K562 (cell line): ENCODE data around the gene SYN1. TPM values are rescaled to one million over a fixed set of nuclear protein-coding genes. Genes with fewer than 3 reads are reported as not detected.

Experiments used
- AFF1 ChIP-seq, 2 experiments: fragments of 450-650 bp; IDR thresholded peaks; 2 replicates each; pipeline ENCODE4 v1.6.1; 2018; ENCODE audit warnings: mild to moderate bottlenecking in 2 of 2, low read depth in 1 of 2; ENCODE audit not compliant: partially characterized antibody in 2 of 2
- CBFA2T3 ChIP-seq: fragments of 450-650 bp; IDR thresholded peaks from 2 replicates; pipeline ENCODE4 v1.6.1; 2017
- CHD2 ChIP-seq: IDR thresholded peaks from 2 replicates; pipeline ENCODE4 v1.6.1; 2011; ENCODE audit warnings: low read depth, low read length
- MBD2 ChIP-seq: sonication (generic); IDR thresholded peaks from 2 replicates; pipeline ENCODE4 v1.6.1; 2016; ENCODE audit warnings: low read depth, borderline replicate concordance
- MGA ChIP-seq: fragments of 450-650 bp; IDR thresholded peaks from 2 replicates; pipeline ENCODE4 v1.6.1; 2016; ENCODE audit warnings: mild to moderate bottlenecking, moderate library complexity
- TRIM24 ChIP-seq, 2 experiments: fragments of 450-650 bp; IDR thresholded peaks; 2 replicates each; pipeline ENCODE4 v1.6.1; 2016
- ZBTB33 ChIP-seq: sonication (generic); formaldehyde crosslinking; IDR thresholded peaks from 2 replicates; pipeline ENCODE4 v1.8.1; 2023; ENCODE audit warnings: mild to moderate bottlenecking, missing genetic modification reagents
- ZNF263 ChIP-seq: sonication (generic); formaldehyde crosslinking; IDR thresholded peaks from 2 replicates; pipeline ENCODE4 v1.8.0; 2022; ENCODE audit warnings: mild to moderate bottlenecking, missing genetic modification reagents, borderline replicate concordance
- ZNF551 ChIP-seq: fragments of 250-450 bp; sonication (Bioruptor Pico); IDR thresholded peaks from 2 replicates; pipeline ENCODE4 v1.5.0; 2021; ENCODE audit warnings: mild to moderate bottlenecking, moderate library complexity
- polyA plus RNA-seq, 8 experiments: library from polyadenylated mRNA; depleted of rRNA in 4 of 8; stranded (reverse) in 5 of 8; unstranded in 3 of 8; fragments of >200 nt; fragmentation: Nextera tagmentation in 2 of 8; fragmentation: Illumina TruSeq in 1 of 8; extraction: Ambion mirVana in 2 of 8; extraction: Trizol in 1 of 8; gene quantifications; 2 replicates each; pipeline versions ENCODE4 v1.2.1 to v1.2.3, GENCODE V29; 2011 to 2014; ENCODE audit warnings: inconsistent platforms in 1 of 8, missing spikeins in 1 of 8
- total RNA-seq, 7 experiments: library from RNA; depleted of rRNA in 6 of 7; stranded (reverse); fragments of >200 nt in 6 of 7; fragmentation: Illumina TruSeq in 2 of 7; extraction: Trizol in 2 of 7; gene quantifications; 2 replicates each; pipeline versions ENCODE4 v1.2.1 to v1.2.3, GENCODE V29; 2011 to 2021; ENCODE audit warnings: low replicate concordance in 1 of 7

Gene SYN1
- total and polyA plus RNA-seq, 9 of the 15 experiments (the other 6 are each of a cell fraction or from before 2014, with no cell fraction given): 0.01 to 0.28 (median 0.18) TPM; not detected in 2

GRCh38 chrX:47560934-47561658 lies 58.6 kb downstream of the SYN1 start, which contains the start of gene ARAF (continued):
- TF ChIP-seq MBD2 (peak; percentile 96), TRIM24 (IDR thresholded peaks at IDR 0.05) (no peak), MGA (no peak), ZBTB33 (CRISPR knock-in tag) (no peak), CBFA2T3 (no peak), ZNF263 (CRISPR knock-in tag) (no peak), AFF1 (IDR thresholded peaks at IDR 0.05; ENCODE audit: low read depth in 1 of 2, partially characterized antibody in 2 of 2) (no peak), CHD2 (peak; percentile 83), ZNF551 (CRISPR knock-in tag) (no peak)
